ENCODE data around the gene CLMN. TPM values are rescaled to one million over a fixed set of nuclear protein-coding genes. Genes with fewer than 3 reads are reported as not detected.

The CLMN gene
- total RNA-seq, 6 experiments from 2014 or later = 0.02 TPM; not detected in 5

GRCh38 chr14:95218006-95218405, 101.7 kb downstream of the CLMN start:
- Mint-ChIP-seq H3K27ac (no peak overlapping the region), H3K4me3 (no peak overlapping the region), H3K9me3 (peaks cover 4% of the 10 kb centered on the region; the same call in 1 of the 2 replicates), H3K27me3 (ENCODE audit: insufficient read depth) (peaks cover 4% of the 10 kb centered on the region), H3K36me3 (ENCODE audit: low read depth) (no peaks in the 10 kb centered on the region), H3K4me1 (ENCODE audit: low read depth) (peaks cover 25% of the 10 kb centered on the region)
- TF ChIP-seq CTCF (IDR thresholded peaks at IDR 0.05) = no peak
- DNase-seq = no peak

GRCh38 chr14:95217391-95217900, 102.3 kb downstream of the CLMN start:
- no peak overlapping the region for H3K27ac Mint-ChIP-seq
- no peaks in the 10 kb centered on the region for H3K36me3 Mint-ChIP-seq (ENCODE audit: low read depth)
- no peak overlapping the region for H3K4me3 Mint-ChIP-seq
- H3K4me1 Mint-ChIP-seq (ENCODE audit: low read depth) = peaks cover 20% of the 10 kb centered on the region
- peaks cover 4% of the 10 kb centered on the region; the same call in 1 of the 2 replicates for H3K9me3 Mint-ChIP-seq
- no peak for DNase-seq
- no peak for TF ChIP-seq CTCF (IDR thresholded peaks at IDR 0.05)
- H3K27me3 Mint-ChIP-seq (ENCODE audit: insufficient read depth) = peaks cover 2% of the 10 kb centered on the region

GRCh38 chr14:95216008-95216407, 103.7 kb downstream of the CLMN start:
- H3K4me1 Mint-ChIP-seq (ENCODE audit: low read depth) = peaks cover 6% of the 10 kb centered on the region
- H3K9me3 Mint-ChIP-seq = peaks cover 4% of the 10 kb centered on the region; the same call in 1 of the 2 replicates
- no peak overlapping the region for H3K4me3 Mint-ChIP-seq
- no peaks in the 10 kb centered on the region for H3K36me3 Mint-ChIP-seq (ENCODE audit: low read depth)
- no peak for DNase-seq
- peaks cover 2% of the 10 kb centered on the region for H3K27me3 Mint-ChIP-seq (ENCODE audit: insufficient read depth)
- H3K27ac Mint-ChIP-seq = no peak overlapping the region
- no peak for TF ChIP-seq CTCF (IDR thresholded peaks at IDR 0.05)

- Mint-ChIP-seq H3K27ac (no peak overlapping the region), H3K27me3 (ENCODE audit: insufficient read depth) (peaks cover 2% of the 10 kb centered on the region), H3K36me3 (ENCODE audit: low read depth) (no peaks in the 10 kb centered on the region), H3K4me1 (ENCODE audit: low read depth) (no peaks in the 10 kb centered on the region), H3K4me3 (no peak overlapping the region), H3K9me3 (peaks cover 4% of the 10 kb centered on the region; the same call in 1 of the 2 replicates)
- DNase-seq = no peak
- TF ChIP-seq CTCF (IDR thresholded peaks at IDR 0.05) = no peak
Observed at GRCh38 chr14:95215094-95215725, 104.5 kb downstream of the CLMN start.

- H3K27ac Mint-ChIP-seq = no peak overlapping the region
- no peak overlapping the region for H3K4me3 Mint-ChIP-seq
- H3K36me3 Mint-ChIP-seq (ENCODE audit: low read depth) = no peaks in the 10 kb centered on the region
- H3K9me3 Mint-ChIP-seq = peaks cover 7% of the 10 kb centered on the region; the same call in 1 of the 2 replicates
- H3K27me3 Mint-ChIP-seq (ENCODE audit: insufficient read depth) = peaks cover 2% of the 10 kb centered on the region
- DNase-seq = no peak
- no peaks in the 10 kb centered on the region for H3K4me1 Mint-ChIP-seq (ENCODE audit: low read depth)
- TF ChIP-seq CTCF (IDR thresholded peaks at IDR 0.05) = no peak
Observed at GRCh38 chr14:95213774-95214173, 105.9 kb downstream of the CLMN start.
